CD4-positive, CD25-positive, alpha-beta regulatory T cell (primary cell): ENCODE data around the gene TCF7L2. TPM values are rescaled to one million over a fixed set of nuclear protein-coding genes. Genes with fewer than 3 reads are reported as not detected.

ENCODE experiments used
- ATAC-seq, 2 donors: fragments of 150-1000 bp; cut with Tn5 transposase; one replicate each; pipeline ENCODE4 v1.10.0; 2021; ENCODE audit warnings: low read depth in 2 of 2, moderate number of reproducible peaks in 2 of 2, moderate library complexity in 1 of 2
- DNase-seq, 3 donors: peaks; one replicate each; pipeline versions ENCODE4 v3.0.0 to v3.0.0-alpha.2; 2012 to 2022; ENCODE audit warnings: mixed read lengths in 1 of 3
- H3K27ac ChIP-seq: one replicate; pipeline ENCODE4 v1.7.0; 2013; ENCODE audit warnings: mild to moderate bottlenecking, low read length; ENCODE audit not compliant: insufficient read depth, poor library complexity, severe bottlenecking
- H3K27me3 ChIP-seq: one replicate; pipeline ENCODE4 v1.7.0; 2013; ENCODE audit warnings: low read length; ENCODE audit not compliant: control insufficient read depth, insufficient read depth
- H3K36me3 ChIP-seq: one replicate; pipeline ENCODE4 v1.7.0; 2013; ENCODE audit warnings: mild to moderate bottlenecking, low read length, moderate library complexity; ENCODE audit not compliant: control insufficient read depth, insufficient read depth
- H3K4me1 ChIP-seq: 2 replicates; pipeline ENCODE4 v1.7.0; 2013; ENCODE audit warnings: mild to moderate bottlenecking, low read length; ENCODE audit not compliant: insufficient read depth, control insufficient read depth, poor library complexity, severe bottlenecking
- H3K4me3 ChIP-seq: one replicate; pipeline ENCODE4 v1.7.0; 2013; ENCODE audit warnings: low read depth, mild to moderate bottlenecking, low read length, moderate library complexity
- H3K9me3 ChIP-seq, 2 experiments: 1 replicate in 1 of 2; 2 replicates in 1 of 2; pipeline ENCODE4 v1.7.0; 2013; ENCODE audit warnings: low read length in 2 of 2, mild to moderate bottlenecking in 1 of 2, moderate library complexity in 1 of 2; ENCODE audit not compliant: control insufficient read depth in 2 of 2
- H3K27ac Mint-ChIP-seq, 3 donors: one replicate each; pipeline ENCODE4 v1.8.0; 2020 to 2022; ENCODE audit warnings: mild to moderate bottlenecking in 3 of 3, mixed read lengths in 3 of 3, moderate library complexity in 2 of 3
- H3K27me3 Mint-ChIP-seq: one replicate; pipeline ENCODE4 v1.8.0; 2022; ENCODE audit warnings: mild to moderate bottlenecking, mixed read lengths
- H3K36me3 Mint-ChIP-seq: one replicate; pipeline ENCODE4 v1.8.0; 2020; ENCODE audit warnings: mixed read lengths
- H3K4me1 Mint-ChIP-seq, 4 donors: one replicate each; pipeline ENCODE4 v1.8.0; 2020 to 2022; ENCODE audit warnings: mixed read lengths in 4 of 4, mild to moderate bottlenecking in 1 of 4
- H3K4me3 Mint-ChIP-seq, 4 donors: one replicate each; pipeline ENCODE4 v1.8.0; 2020 to 2022; ENCODE audit warnings: mild to moderate bottlenecking in 4 of 4, mixed read lengths in 4 of 4, moderate library complexity in 3 of 4
- H3K9me3 Mint-ChIP-seq, 7 donors: one replicate each; pipeline ENCODE4 v1.8.0; 2020 to 2022; ENCODE audit warnings: mixed read lengths in 7 of 7, mild to moderate bottlenecking in 3 of 7, moderate library complexity in 2 of 7
- polyA plus RNA-seq, 4 donors: library from polyadenylated mRNA; unstranded; fragments of 300-500 nt; fragmentation: Illumina TruSeq; gene quantifications; one replicate each; pipeline ENCODE4 v1.2.3, GENCODE V29; 2021
- total RNA-seq: library from RNA; stranded (reverse); gene quantifications from one replicate; pipeline ENCODE4 v1.2.3, GENCODE V29; 2022

The TCF7L2 gene
- total and polyA plus RNA-seq, 5 donors from 2014 or later: 0.38 to 1.8 (median 0.52) TPM; not detected in 1

- ATAC-seq (no peak), DNase-seq (no peak)
- no peaks in the 10 kb centered on the region for H3K27me3 ChIP-seq
- H3K36me3 ChIP-seq: no peaks in the 10 kb centered on the region
- peaks cover 6% of the 10 kb centered on the region for H3K27me3 Mint-ChIP-seq
- H3K4me1 ChIP-seq: no peaks in the 10 kb centered on the region
- no peaks in the 10 kb centered on the region for H3K9me3 ChIP-seq
- H3K36me3 Mint-ChIP-seq: no peaks in the 10 kb centered on the region
- H3K27ac ChIP-seq: no peak overlapping the region
- H3K4me3 Mint-ChIP-seq: no peak overlapping the region
- H3K4me1 Mint-ChIP-seq: no peaks in the 10 kb centered on the region
- H3K27ac Mint-ChIP-seq: no peak overlapping the region
- H3K4me3 ChIP-seq: no peak overlapping the region
- peaks cover 0 to 2% (median 0%) of the 10 kb centered on the region in 7 donors for H3K9me3 Mint-ChIP-seq
Observed at GRCh38 chr10:113168584-113168983, 218.5 kb downstream of the TCF7L2 start.

- no peak for DNase-seq
- Mint-ChIP-seq H3K36me3 (no peaks in the 10 kb centered on the region), H3K9me3 (peaks cover 0 to 2% (median 0%) of the 10 kb centered on the region in 7 donors), H3K4me3 (no peak overlapping the region), H3K4me1 (no peaks in the 10 kb centered on the region), H3K27ac (no peak overlapping the region), H3K27me3 (peaks cover 11% of the 10 kb centered on the region)
- H3K4me3 ChIP-seq: no peak overlapping the region
- H3K27ac ChIP-seq: no peak overlapping the region
- H3K4me1 ChIP-seq: no peaks in the 10 kb centered on the region
- H3K36me3 ChIP-seq: no peaks in the 10 kb centered on the region
- no peak for ATAC-seq
- H3K9me3 ChIP-seq: no peaks in the 10 kb centered on the region
- peaks cover 2% of the 10 kb centered on the region for H3K27me3 ChIP-seq
Observed at GRCh38 chr10:113169111-113169510, 219.1 kb downstream of the TCF7L2 start.

GRCh38 chr10:113169853-113170460, 219.9 kb downstream of the TCF7L2 start:
- Histone ChIP-seq H3K27ac (no peak overlapping the region), H3K36me3 (no peaks in the 10 kb centered on the region), H3K9me3 (no peaks in the 10 kb centered on the region), H3K27me3 (peaks cover 2% of the 10 kb centered on the region), H3K4me3 (no peak overlapping the region), H3K4me1 (no peaks in the 10 kb centered on the region)
- no peak for ATAC-seq
- peak in 1 of 3 donors; percentile 4 for DNase-seq
- Mint-ChIP-seq H3K4me3 (no peak overlapping the region), H3K27me3 (peaks cover 11% of the 10 kb centered on the region), H3K4me1 (no peaks in the 10 kb centered on the region), H3K27ac (no peak overlapping the region), H3K36me3 (no peaks in the 10 kb centered on the region), H3K9me3 (peaks cover 0 to 2% (median 0%) of the 10 kb centered on the region in 7 donors)

- ATAC-seq: no peak
- Mint-ChIP-seq H3K36me3 (no peaks in the 10 kb centered on the region), H3K27ac (no peak overlapping the region), H3K4me1 (no peaks in the 10 kb centered on the region), H3K4me3 (no peak overlapping the region), H3K9me3 (peaks cover 0 to 1% (median 0%) of the 10 kb centered on the region in 7 donors), H3K27me3 (peaks cover 11% of the 10 kb centered on the region)
- H3K27me3 ChIP-seq: peaks cover 2% of the 10 kb centered on the region
- no peak overlapping the region for H3K27ac ChIP-seq
- no peak overlapping the region for H3K4me3 ChIP-seq
- H3K36me3 ChIP-seq: no peaks in the 10 kb centered on the region
- no peak for DNase-seq
- H3K4me1 ChIP-seq: no peaks in the 10 kb centered on the region
- H3K9me3 ChIP-seq: no peaks in the 10 kb centered on the region
Observed at GRCh38 chr10:113171662-113172061, 221.6 kb downstream of the TCF7L2 start.

- Histone ChIP-seq H3K4me1 (no peaks in the 10 kb centered on the region), H3K4me3 (no peak overlapping the region), H3K27me3 (peaks cover 2% of the 10 kb centered on the region), H3K9me3 (no peaks in the 10 kb centered on the region), H3K36me3 (no peaks in the 10 kb centered on the region), H3K27ac (no peak overlapping the region)
- Mint-ChIP-seq H3K27ac (no peak overlapping the region), H3K4me1 (no peaks in the 10 kb centered on the region), H3K36me3 (no peaks in the 10 kb centered on the region), H3K4me3 (no peak overlapping the region), H3K9me3 (no peaks in the 10 kb centered on the region), H3K27me3 (peaks cover 16% of the 10 kb centered on the region)
- ATAC-seq: no peak
- no peak for DNase-seq
Observed at GRCh38 chr10:113175176-113175575, 225.1 kb downstream of the TCF7L2 start.

GRCh38 chr10:113175756-113176651, 226.0 kb downstream of the TCF7L2 start:
- Histone ChIP-seq H3K4me3 (no peak overlapping the region), H3K36me3 (no peaks in the 10 kb centered on the region), H3K4me1 (no peaks in the 10 kb centered on the region), H3K27ac (no peak overlapping the region), H3K27me3 (peaks cover 2% of the 10 kb centered on the region), H3K9me3 (no peaks in the 10 kb centered on the region)
- H3K9me3 Mint-ChIP-seq: no peaks in the 10 kb centered on the region
- H3K27ac Mint-ChIP-seq: no peak overlapping the region
- peaks cover 16% of the 10 kb centered on the region for H3K27me3 Mint-ChIP-seq
- no peak for DNase-seq
- no peak for ATAC-seq
- no peak overlapping the region for H3K4me3 Mint-ChIP-seq
- no peaks in the 10 kb centered on the region for H3K36me3 Mint-ChIP-seq
- H3K4me1 Mint-ChIP-seq: no peaks in the 10 kb centered on the region

- Mint-ChIP-seq H3K27ac (no peak overlapping the region), H3K4me1 (no peaks in the 10 kb centered on the region), H3K4me3 (no peak overlapping the region), H3K9me3 (no peaks in the 10 kb centered on the region), H3K36me3 (no peaks in the 10 kb centered on the region), H3K27me3 (peaks cover 16% of the 10 kb centered on the region)
- Histone ChIP-seq H3K4me3 (no peak overlapping the region), H3K36me3 (no peaks in the 10 kb centered on the region), H3K9me3 (no peaks in the 10 kb centered on the region), H3K4me1 (no peaks in the 10 kb centered on the region), H3K27me3 (peaks cover 2% of the 10 kb centered on the region), H3K27ac (no peak overlapping the region)
- ATAC-seq (no peak), DNase-seq (no peak)
Observed at GRCh38 chr10:113176652-113177155, 226.7 kb downstream of the TCF7L2 start.
